Measurements from ENCODE around the gene FAM98B.

DNA sequence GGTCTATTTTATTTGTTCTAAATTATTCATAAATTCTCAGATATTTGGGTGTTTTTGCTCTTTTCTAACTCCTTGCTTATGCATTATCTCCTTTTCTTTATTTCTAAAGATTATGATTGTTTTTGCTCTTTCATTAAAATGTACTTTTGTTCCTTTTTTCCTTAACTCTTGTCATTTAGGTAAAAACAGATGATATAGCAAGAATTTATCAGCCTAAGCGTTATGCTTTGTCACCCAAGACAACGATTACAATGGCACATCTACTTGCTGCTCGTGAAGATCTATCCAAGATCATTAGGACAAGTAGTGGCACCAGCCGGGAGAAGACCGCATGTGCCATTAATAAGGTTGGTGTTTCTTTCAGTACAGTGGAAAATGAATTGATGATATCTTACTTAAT lies 27.2 kb downstream of the FAM98B start:
- TF ChIP-seq, protein P1, sequence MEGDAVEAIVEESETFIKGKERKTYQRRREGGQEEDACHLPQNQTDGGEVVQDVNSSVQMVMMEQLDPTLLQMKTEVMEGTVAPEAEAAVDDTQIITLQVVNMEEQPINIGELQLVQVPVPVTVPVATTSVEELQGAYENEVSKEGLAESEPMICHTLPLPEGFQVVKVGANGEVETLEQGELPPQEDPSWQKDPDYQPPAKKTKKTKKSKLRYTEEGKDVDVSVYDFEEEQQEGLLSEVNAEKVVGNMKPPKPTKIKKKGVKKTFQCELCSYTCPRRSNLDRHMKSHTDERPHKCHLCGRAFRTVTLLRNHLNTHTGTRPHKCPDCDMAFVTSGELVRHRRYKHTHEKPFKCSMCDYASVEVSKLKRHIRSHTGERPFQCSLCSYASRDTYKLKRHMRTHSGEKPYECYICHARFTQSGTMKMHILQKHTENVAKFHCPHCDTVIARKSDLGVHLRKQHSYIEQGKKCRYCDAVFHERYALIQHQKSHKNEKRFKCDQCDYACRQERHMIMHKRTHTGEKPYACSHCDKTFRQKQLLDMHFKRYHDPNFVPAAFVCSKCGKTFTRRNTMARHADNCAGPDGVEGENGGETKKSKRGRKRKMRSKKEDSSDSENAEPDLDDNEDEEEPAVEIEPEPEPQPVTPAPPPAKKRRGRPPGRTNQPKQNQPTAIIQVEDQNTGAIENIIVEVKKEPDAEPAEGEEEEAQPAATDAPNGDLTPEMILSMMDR (IDR thresholded peaks at IDR 0.05) = no peak
- no peak for TF ChIP-seq POLR2A (IDR thresholded peaks at IDR 0.05)
